BE2C (cell line): ENCODE data around the gene DICER1.
"Not testable (repeated sequence)": the region's sequence is repeated elsewhere in the genome, so short reads cannot be mapped to it uniquely, and the experiment has no call there.

Experiments used
- DNase-seq: peaks from one replicate; pipeline ENCODE4 v3.0.0-alpha.2; 2020
- H3K27me3 ChIP-seq: fragments of 250-450 bp; sonication (Bioruptor Pico); 2 replicates; pipeline ENCODE4 v1.5.1; 2020; ENCODE audit warnings: mild to moderate bottlenecking
- H3K36me3 ChIP-seq: fragments of 250-450 bp; sonication (Bioruptor Pico); 2 replicates; pipeline ENCODE4 v1.5.1; 2020; ENCODE audit warnings: mild to moderate bottlenecking
- H3K4me1 ChIP-seq: fragments of 250-450 bp; sonication (Bioruptor Pico); 2 replicates; pipeline ENCODE4 v1.5.1; 2020
- H3K4me3 ChIP-seq: 2 replicates; pipeline ENCODE4 v1.5.1; 2011; ENCODE audit warnings: low read depth, low read length
- H3K9me3 ChIP-seq: fragments of 250-450 bp; sonication (Bioruptor Pico); 2 replicates; pipeline ENCODE4 v1.5.1; 2020
- CTCF ChIP-seq: IDR thresholded peaks from 2 replicates; pipeline ENCODE4 v1.5.1; 2012; ENCODE audit warnings: mild to moderate bottlenecking, low read depth, low read length

Gene DICER1

GRCh38 chr14:95141684-95142083, 15.6 kb downstream of the DICER1 start:
- Histone ChIP-seq H3K36me3 (peaks cover 14% of the 10 kb centered on the region), H3K4me1 (no peaks in the 10 kb centered on the region; the same call in 1 of the 2 replicates), H3K27me3 (no peaks in the 10 kb centered on the region), H3K4me3 (no peak overlapping the region), H3K9me3 (no peaks in the 10 kb centered on the region; the same call in 1 of the 2 replicates)
- DNase-seq = no peak
- no peak for TF ChIP-seq CTCF

- no peak for DNase-seq
- H3K36me3 ChIP-seq = peaks cover 10% of the 10 kb centered on the region
- H3K4me3 ChIP-seq = no peak overlapping the region
- no peak for TF ChIP-seq CTCF
- H3K27me3 ChIP-seq = no peaks in the 10 kb centered on the region
- H3K4me1 ChIP-seq = no peaks in the 10 kb centered on the region; the same call in 1 of the 2 replicates
- H3K9me3 ChIP-seq = no peaks in the 10 kb centered on the region
These were observed 17.1 kb downstream of the DICER1 start for GRCh38 chr14:95140060-95140858.

- TF ChIP-seq CTCF = no peak
- no peak overlapping the region for H3K4me3 ChIP-seq
- H3K9me3 ChIP-seq = no peaks in the 10 kb centered on the region
- no peaks in the 10 kb centered on the region; the same call in 1 of the 2 replicates for H3K4me1 ChIP-seq
- H3K27me3 ChIP-seq = no peaks in the 10 kb centered on the region
- DNase-seq = no peak
- H3K36me3 ChIP-seq = 0 out of 2 replicates have a peak, but pooled peaks cover 5% of the 10 kb centered on the region
These were observed 18.5 kb downstream of the DICER1 start for GRCh38 chr14:95138876-95139275.

- H3K36me3 ChIP-seq, DNase-seq, H3K4me1 ChIP-seq, H3K4me3 ChIP-seq, H3K9me3 ChIP-seq, H3K27me3 ChIP-seq: not testable (repeated sequence)
These were observed 18.9 kb downstream of the DICER1 start for GRCh38 chr14:95138455-95138854.

DNA sequence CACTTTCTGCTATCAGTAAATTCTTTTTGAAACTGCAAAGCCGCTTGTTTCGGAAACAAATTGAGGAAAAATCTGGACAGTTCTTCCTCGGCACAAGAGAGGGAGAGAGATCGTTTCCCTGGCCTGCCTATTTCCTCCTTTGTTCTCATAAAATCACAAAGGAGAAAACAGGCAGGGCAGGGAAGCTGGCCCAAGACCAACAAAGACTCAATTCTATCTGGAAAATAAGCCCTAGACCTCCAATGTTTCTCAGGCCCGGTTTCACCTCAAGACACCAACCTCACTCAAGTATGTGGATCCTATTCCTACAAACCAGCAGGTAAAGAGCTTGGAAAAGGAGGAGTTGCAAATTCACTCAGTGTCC, 19.5 kb downstream of the DICER1 start:
- Histone ChIP-seq H3K4me3 (no peak overlapping the region), H3K27me3 (no peaks in the 10 kb centered on the region), H3K9me3 (no peaks in the 10 kb centered on the region), H3K36me3 (peaks cover 12% of the 10 kb centered on the region), H3K4me1 (no peaks in the 10 kb centered on the region; the same call in 1 of the 2 replicates)
- TF ChIP-seq CTCF = no peak
- no peak for DNase-seq

DNA sequence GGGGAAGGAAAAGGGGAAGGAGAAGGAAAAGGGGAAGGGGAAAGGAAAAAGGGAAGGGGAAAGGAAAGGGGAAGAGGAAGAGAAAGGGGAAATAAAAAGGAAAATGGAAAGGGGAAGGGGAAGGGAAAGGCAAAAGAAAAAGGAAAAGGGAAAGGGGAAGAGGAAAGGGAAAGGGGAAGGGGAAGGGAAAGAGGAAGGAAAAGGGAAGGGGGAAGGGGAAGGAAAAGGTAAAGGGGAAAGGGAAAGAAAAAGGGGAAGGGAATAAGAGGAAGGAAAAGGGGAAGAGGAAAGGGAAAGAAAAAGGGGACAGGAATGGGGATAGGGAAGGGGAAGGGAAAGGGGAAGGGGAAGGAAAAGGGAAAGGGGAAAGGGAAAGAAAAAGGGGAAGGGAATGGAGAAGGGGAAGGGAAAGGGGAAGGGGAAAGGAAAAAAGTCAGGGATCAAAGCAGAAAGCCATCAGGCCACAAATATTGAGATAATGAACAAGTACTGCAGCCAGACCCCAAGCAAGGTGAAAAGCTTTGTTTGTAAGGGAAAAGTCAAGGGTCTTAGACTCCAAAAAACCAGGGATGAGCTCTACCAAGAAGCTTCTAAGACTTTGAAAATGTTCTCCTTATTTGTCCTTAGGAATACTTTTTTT, 20.0 kb downstream of the DICER1 start:
- Histone ChIP-seq H3K4me1 (no peaks in the 10 kb centered on the region), H3K9me3 (no peaks in the 10 kb centered on the region), H3K36me3 (peaks cover 13% of the 10 kb centered on the region), H3K27me3 (no peaks in the 10 kb centered on the region), H3K4me3 (no peak overlapping the region)
- no peak for DNase-seq
- TF ChIP-seq CTCF = no peak
